Large intestine (tissue), 1 donor: ENCODE measurements around the gene PAX3. TPM values are rescaled to one million over a fixed set of nuclear protein-coding genes. Genes with fewer than 3 reads are reported as not detected.

Source experiments
- polyA plus RNA-seq: library from polyadenylated mRNA; unstranded; fragments of 120-200 nt; gene quantifications from one replicate; pipeline ENCODE4 v1.2.1, GENCODE V29; 2013

The PAX3 gene
- polyA plus RNA-seq, 1 donor: 0.03 TPM

Other genes starting within 250 kb of the PAX3 start
- 6.6 TPM for gene SGPP2, start 125.5 kb upstream of the PAX3 start, polyA plus RNA-seq